Activated T-cell treated with anti-CD3 and anti-CD28 coated beads for 48 hours (primary cell): ENCODE measurements around the gene NEMP1.
"Not testable (repeated sequence)": the region's sequence is repeated elsewhere in the genome, so short reads cannot be mapped to it uniquely, and the experiment has no call there.

ENCODE experiments used
- DNase-seq: peaks from one replicate; pipeline ENCODE4 v3.0.0-alpha.2; 2020; ENCODE audit warnings: low read depth

NEMP1 gene

GRCh38 chr12:57057067-57057751, 21.4 kb downstream of the NEMP1 start:
- no peak for DNase-seq

DNA sequence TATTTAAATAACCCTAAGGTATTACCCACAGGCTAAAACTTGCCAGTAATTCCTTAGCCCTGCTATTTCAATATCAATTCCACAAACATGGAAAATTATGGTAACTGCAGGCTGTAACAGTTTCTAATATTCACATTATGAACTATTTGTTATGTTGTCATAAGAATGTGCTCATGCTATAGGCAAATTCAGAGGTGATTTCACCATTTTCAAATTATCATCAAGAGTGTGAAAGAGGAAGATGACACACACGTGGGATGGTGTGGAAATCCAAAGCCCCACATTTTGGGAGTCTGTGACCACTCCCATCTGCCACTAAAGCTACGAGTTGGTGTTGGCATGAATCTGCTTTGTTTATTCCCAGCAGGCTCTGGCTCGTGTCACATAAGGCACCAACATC, 22.8 kb downstream of the NEMP1 start:
- DNase-seq = no peak

- DNase-seq = not testable (repeated sequence)
Measured at GRCh38 chr12:57053901-57054300, 24.7 kb downstream of the NEMP1 start.

- not testable (repeated sequence) for DNase-seq
Measured at GRCh38 chr12:57053146-57053545, 25.4 kb downstream of the NEMP1 start.

GRCh38 chr12:57051011-57051410, 27.6 kb downstream of the NEMP1 start:
- DNase-seq = no peak

- DNase-seq = no peak
Measured at GRCh38 chr12:57049890-57050289, 28.7 kb downstream of the NEMP1 start, which contains the start of gene MYO1A. TSS of gene MYO1A (minus strand) at chr12:57050129. CDS start at chr12:57048323, 1,806 bp downstream.

- DNase-seq = no peak
Measured at GRCh38 chr12:57049119-57049446, 29.5 kb downstream of the NEMP1 start.

DNA sequence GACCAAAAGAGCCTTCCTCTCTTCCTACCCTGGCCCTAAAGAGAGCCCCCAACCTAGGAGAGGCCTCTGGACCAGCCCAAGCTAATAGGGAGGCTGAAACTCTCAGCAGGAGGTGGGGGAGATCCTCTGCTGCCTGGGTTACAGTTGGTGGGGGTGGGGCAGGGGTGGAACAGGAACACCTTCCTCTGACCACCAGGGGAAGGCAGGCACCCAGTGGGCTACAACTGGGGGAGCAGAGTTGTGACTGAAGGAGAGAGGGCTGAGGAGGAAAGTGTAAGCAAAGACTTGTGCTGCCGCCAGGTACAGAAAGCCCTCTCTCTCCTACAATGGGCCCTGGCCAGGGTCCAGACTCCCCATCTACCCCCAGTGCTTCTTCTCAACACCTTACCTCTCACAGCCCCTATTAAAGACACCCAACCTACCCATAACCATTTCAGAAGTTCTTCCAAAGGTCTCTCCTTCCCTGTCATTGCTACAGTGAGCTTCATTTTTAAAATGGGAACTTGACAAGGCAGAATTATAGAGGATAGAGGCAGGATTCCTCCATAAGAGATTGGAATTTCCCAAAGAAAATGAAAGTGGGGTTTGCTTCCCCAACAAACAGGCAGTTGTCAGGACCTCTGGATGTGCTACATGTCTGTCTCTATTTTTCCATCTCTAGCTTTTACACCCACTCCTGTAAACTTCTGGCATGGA, 30.0 kb downstream of the NEMP1 start:
- no peak for DNase-seq

DNA sequence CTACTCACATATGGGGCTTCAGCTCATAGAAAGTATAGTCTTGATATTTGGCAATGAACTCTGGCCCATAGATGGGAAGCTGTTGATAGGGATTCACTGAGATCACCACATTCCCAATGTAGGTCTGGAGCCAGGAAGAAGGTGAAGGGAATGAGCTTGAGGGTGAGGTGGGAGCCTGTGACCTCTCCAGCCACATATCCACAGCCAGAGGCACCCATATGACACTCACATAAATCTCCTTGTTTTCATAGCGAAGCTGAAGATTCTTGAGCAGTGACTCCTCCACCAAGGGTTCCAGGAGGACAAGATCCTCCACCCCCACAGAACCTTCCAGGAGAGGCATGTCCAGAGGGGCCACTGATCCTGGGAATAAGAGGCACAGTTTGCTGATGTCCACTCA, 30.6 kb downstream of the NEMP1 start:
- no peak for DNase-seq

DNA sequence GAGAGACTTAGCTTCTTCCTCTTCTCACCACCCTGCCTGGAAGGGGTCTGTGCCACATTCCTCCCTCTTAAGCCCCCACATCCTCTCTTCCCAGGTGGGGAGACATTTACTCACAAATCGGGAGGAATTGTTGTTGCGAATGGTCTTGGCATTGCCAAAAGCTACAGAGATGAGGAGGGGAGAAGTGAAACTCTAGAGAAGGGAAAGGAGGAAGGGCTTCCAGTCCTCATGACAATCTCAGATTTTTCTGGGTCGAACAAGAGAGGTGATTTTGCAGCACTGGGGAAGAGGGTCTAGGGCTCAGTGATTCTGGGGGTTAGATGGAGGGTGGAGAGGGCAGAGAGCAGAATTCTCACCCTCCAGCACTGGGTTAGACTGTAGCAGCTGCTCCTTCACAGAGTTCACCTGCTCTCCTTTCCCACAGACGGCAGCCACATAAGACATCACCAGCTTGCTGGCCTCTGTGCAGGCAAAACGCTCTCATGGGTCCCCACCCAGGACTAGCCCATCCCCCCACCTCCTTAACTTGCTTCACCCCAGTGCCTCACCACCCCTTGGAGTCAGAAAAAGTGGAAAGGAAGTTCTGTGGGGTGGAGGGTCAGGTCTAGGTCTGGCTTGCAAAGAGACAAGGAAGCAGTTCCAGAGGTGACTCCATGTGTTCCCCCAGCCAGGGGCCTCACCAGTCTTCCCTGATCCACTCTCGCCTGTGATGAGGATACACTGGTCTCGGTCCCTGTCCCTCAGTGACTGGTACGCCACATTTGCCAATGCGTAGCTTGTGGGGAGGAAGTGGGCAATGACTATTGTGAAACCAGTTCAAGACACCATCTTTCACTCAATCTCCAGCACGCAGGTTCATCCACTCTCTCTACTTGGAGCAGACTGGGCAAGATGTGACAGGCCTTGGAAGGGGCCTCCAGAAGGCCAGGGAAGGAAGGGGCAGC, 31.4 kb downstream of the NEMP1 start:
- peak; percentile 56 for DNase-seq

GRCh38 chr12:57046086-57046791, 32.4 kb downstream of the NEMP1 start:
- no peak for DNase-seq

DNA sequence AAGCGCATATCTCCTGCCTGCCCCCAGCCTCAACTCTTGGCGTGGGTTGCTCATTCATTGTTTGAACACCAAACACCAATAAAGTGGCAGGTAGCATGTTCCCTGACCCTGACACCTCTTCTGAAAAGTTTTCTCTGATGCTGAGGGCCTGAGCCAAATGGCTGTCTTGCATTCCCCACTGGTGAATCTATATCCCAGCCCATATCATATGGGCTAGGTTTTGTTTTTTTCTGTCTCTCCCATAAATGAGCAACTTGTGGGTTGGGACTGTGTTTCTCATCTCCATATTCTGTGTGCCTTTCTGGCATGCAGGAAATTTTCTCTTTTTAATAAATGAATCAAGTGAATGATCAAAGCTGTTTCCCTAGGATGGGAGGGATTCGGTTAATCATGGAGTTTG, 33.7 kb downstream of the NEMP1 start:
- no peak for DNase-seq

GRCh38 chr12:57044468-57044867, 34.1 kb downstream of the NEMP1 start:
- DNase-seq = no peak

- DNase-seq = no peak
Measured at GRCh38 chr12:57042695-57043094, 35.9 kb downstream of the NEMP1 start.

DNA sequence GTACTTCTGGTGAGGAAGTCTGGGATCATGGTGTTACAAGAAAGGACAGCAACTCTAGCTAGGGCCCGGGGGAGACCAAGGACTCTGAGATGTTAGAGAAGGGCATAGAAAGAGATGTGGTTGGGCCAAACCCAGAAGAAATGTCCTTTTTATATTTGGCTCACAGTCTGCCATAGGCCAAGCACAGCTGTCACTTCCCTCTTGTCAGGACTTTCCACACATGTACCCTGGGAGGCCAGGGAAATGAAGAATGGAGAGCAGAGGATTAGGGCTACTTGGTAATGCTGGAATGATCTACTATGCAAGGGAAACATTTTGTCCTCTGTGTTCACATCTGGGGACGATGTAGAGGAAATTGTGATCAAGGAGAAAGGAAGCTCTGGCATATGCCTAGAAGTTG, 37.8 kb downstream of the NEMP1 start:
- DNase-seq = no peak

DNA sequence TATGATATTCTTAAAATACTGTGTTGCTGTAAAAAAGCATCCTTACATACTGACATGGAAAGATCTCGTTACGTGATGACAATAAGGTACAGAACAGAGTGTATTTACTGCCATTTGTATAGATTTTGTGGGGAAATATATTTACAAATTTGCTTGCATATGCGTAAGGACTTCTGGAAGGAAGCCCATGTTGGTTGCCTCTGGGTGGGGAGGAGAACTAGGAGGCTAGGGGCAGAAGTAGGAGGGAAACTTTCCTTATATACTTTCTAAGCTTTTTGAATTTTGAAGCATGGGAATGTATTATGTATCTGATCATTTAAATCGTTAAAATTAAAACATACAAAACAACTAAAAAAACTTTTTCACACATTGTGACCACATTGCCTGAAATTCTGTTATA, 38.4 kb downstream of the NEMP1 start:
- no peak for DNase-seq

DNA sequence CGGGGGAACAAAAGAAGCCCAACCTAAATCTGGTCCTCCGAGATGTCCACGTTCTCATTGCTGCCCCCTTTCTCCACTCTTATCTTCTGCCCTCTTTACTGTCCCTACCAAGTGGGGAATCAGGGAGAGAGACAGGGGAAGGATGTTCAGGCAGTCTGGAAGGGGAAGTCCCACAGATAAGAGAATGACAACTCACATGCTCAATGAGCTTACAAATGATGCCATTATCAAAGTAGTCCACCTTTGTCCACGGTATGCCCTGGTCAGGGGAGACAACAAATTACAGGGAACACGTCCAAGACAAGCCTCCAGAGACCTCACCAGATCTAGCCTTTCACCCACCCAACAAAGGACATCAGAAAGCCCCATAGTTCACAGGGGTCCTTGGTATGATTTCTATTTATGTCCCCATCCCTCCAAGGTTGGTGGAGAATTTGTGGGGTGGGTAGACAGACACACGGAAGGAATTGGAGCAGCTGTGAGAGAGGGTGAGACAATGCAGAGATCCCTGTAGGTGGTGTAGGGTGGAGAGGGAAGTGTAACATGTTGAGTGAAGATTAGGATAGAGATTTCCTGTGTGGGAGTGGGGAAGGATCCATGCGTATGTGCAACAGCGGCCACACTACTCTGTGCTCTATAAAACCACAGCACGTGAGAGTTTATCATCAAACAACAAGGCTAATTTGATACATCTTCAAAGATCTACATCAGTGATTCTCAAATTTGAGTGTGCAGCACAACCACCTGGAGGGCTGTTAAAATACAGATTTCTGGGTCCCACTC, 39.4 kb downstream of the NEMP1 start:
- no peak for DNase-seq

- no peak for DNase-seq
Measured at GRCh38 chr12:57037264-57037663, 41.3 kb downstream of the NEMP1 start.

DNA sequence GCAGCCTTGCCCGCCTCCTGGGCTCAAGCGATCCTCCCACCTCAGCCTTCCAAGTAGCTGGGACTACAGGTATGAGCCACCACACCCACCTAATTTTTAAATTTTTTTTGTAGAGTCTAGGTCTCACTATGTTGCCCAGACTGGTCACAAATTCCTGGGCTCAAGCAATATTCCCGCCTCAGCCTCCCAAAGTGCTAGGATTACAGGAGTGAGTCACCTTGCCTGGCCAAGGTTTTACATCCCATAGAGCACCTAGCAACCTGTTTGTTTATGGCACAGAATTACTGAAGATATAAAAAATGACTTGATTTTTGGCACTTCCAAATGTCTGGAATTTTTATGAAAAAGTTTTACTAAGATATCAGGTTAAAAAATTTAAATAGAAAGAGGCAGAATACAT, 45.2 kb downstream of the NEMP1 start:
- DNase-seq = no peak

GRCh38 chr12:57031789-57032188, 46.8 kb downstream of the NEMP1 start:
- no peak for DNase-seq

DNA sequence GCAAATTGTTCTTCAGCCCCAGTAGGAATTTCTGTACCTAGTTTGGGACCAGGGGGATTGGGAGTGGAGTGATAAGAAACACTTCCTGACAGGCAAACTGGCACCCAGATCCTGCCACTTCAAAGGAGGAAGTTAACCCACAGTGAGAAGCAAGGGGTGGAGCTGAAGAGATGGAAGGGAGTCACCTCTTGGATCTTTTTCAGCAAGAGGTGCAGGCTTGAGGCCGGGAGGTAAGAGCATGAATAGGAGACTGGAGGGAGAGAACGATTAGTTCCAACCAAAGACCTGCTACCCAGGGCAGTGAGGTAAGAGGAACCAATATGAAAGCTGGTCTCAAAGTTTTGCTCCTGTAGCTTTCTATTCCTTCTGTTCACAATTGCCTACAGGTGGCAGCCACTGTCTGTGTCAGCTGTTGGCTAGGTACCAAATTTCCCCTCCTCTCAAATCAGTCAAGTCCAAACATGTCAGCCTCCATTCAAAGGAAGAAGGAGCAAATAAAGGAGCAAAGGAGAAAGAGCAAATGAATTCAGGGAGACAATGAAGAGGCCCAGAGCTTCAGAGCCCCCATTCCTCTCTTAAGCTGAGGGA, 47.4 kb downstream of the NEMP1 start:
- DNase-seq = no peak
